HG02981 (cell line): Measurements from ENCODE around the gene PCDHGA12.
A peak's percentile ranks its signal among the peaks of the same experiment; 100 is the strongest.
"Not testable (repeated sequence)": the region's sequence is repeated elsewhere in the genome, so short reads cannot be mapped to it uniquely, and the experiment has no call there.

Source experiments
- ATAC-seq: cut with Tn5 transposase; IDR thresholded peaks from one replicate; pipeline ENCODE4 v1.9.1; 2021; ENCODE audit warnings: mild to moderate bottlenecking, moderate library complexity; ENCODE audit not compliant: unreplicated experiment

Gene PCDHGA12

GRCh38 chr5:141407790-141408505 is 22.4 kb upstream of the PCDHGA12 start, which contains the start of gene PCDHGB6:
PCDHGB6 (plus strand) TSS chr5:141408021; CDS start chr5:141408203, 182 bp downstream.
- not testable (repeated sequence) for ATAC-seq

- ATAC-seq: no peak
Measured at GRCh38 chr5:141409598-141410306, 20.6 kb upstream of the PCDHGA12 start.

GRCh38 chr5:141411575-141411974 is 18.7 kb upstream of the PCDHGA12 start:
- no peak for ATAC-seq

GRCh38 chr5:141412854-141413539 is 17.3 kb upstream of the PCDHGA12 start, which contains the start of gene PCDHGA10:
PCDHGA10 (plus strand) TSS chr5:141412987; CDS start chr5:141413176, 189 bp downstream.
- peak; percentile 54 for ATAC-seq

- ATAC-seq: no peak
Measured at GRCh38 chr5:141413540-141414069, 16.7 kb upstream of the PCDHGA12 start.

GRCh38 chr5:141414548-141415274 is 15.6 kb upstream of the PCDHGA12 start:
- ATAC-seq: not testable (repeated sequence)

- ATAC-seq: not testable (repeated sequence)
Measured at GRCh38 chr5:141415275-141415618, 15.1 kb upstream of the PCDHGA12 start.

- peak; percentile 81 for ATAC-seq
Measured at GRCh38 chr5:141417494-141418172, 12.7 kb upstream of the PCDHGA12 start, which contains the start of gene PCDHGB7. PCDHGB7 (plus strand) TSS chr5:141417677; CDS start chr5:141417860, 183 bp downstream.

GRCh38 chr5:141419074-141419880 is 11.0 kb upstream of the PCDHGA12 start:
- no peak for ATAC-seq

GRCh38 chr5:141420855-141421488 is 9.3 kb upstream of the PCDHGA12 start, which contains the start of gene PCDHGA11:
PCDHGA11 (plus strand) TSS chr5:141421051; CDS start chr5:141421228, 177 bp downstream.
- peak; percentile 34 for ATAC-seq

- ATAC-seq: no peak
Measured at GRCh38 chr5:141421489-141421855, 8.8 kb upstream of the PCDHGA12 start.

GRCh38 chr5:141422742-141423291 is 7.5 kb upstream of the PCDHGA12 start:
- ATAC-seq: no peak

- ATAC-seq: no peak
Measured at GRCh38 chr5:141427783-141428426, 2.4 kb upstream of the PCDHGA12 start.

- ATAC-seq: no peak
Measured at GRCh38 chr5:141431286-141431685, 979 bp downstream of the PCDHGA12 start.

- ATAC-seq: not testable (repeated sequence)
Measured at GRCh38 chr5:141432308-141432707, 2.0 kb downstream of the PCDHGA12 start.

- not testable (repeated sequence) for ATAC-seq
Measured at GRCh38 chr5:141432726-141433125, 2.4 kb downstream of the PCDHGA12 start.

GRCh38 chr5:141434006-141434405 is 3.7 kb downstream of the PCDHGA12 start:
- ATAC-seq: no peak

- ATAC-seq: no peak
Measured at GRCh38 chr5:141437221-141437620, 6.9 kb downstream of the PCDHGA12 start.
